IMR-90 (cell line): ENCODE results near the gene TSPYL1.

Source experiments
- CEBPB ChIP-seq: IDR thresholded peaks from 2 replicates; pipeline ENCODE4 v1.6.1; 2012; ENCODE audit warnings: low read depth, low read length, improper control_type of control experiment
- CHD1 ChIP-seq: IDR thresholded peaks from 2 replicates; pipeline ENCODE4 v1.6.1; 2012; ENCODE audit warnings: low read depth, low read length, improper control_type of control experiment
- CTCF ChIP-seq: conservative IDR thresholded peaks from 2 replicates; pipeline ENCODE4 v1.5.1; 2012; ENCODE audit warnings: mild to moderate bottlenecking, low read depth, low read length, improper control_type of control experiment
- ELK1 ChIP-seq: fragments of 150-350 bp; IDR thresholded peaks from 2 replicates; pipeline ENCODE4 v1.6.1; 2016; ENCODE audit warnings: low read depth, mild to moderate bottlenecking, low read length, moderate library complexity, borderline replicate concordance
- MAFK ChIP-seq: IDR thresholded peaks from 2 replicates; pipeline ENCODE4 v1.6.1; 2012; ENCODE audit warnings: low read depth, low read length, improper control_type of control experiment
- NFE2L2 ChIP-seq: fragments of 150-350 bp; IDR thresholded peaks from 2 replicates; pipeline ENCODE4 v1.6.1; 2016; ENCODE audit warnings: low read depth, mild to moderate bottlenecking, low read length
- POLR2A ChIP-seq: IDR thresholded peaks from 2 replicates; pipeline ENCODE4 v1.6.1; 2012; ENCODE audit warnings: mild to moderate bottlenecking, low read depth, low read length
- RAD21 ChIP-seq: IDR thresholded peaks from 2 replicates; pipeline ENCODE4 v1.6.1; 2012; ENCODE audit warnings: low read length, improper control_type of control experiment
- RCOR1 ChIP-seq: IDR thresholded peaks from 2 replicates; pipeline ENCODE4 v1.6.1; 2012; ENCODE audit warnings: mild to moderate bottlenecking, low read length, improper control_type of control experiment; ENCODE audit not compliant: insufficient replicate concordance
- USF2 ChIP-seq: fragments of 150-350 bp; IDR thresholded peaks from 2 replicates; pipeline ENCODE4 v1.6.1; 2017; ENCODE audit warnings: mild to moderate bottlenecking, antibody characterized with exemption, low read length, low read depth

GRCh38 chr6:116326996-116327395, 47.3 kb upstream of the TSPYL1 start:
- TF ChIP-seq CTCF: no peak
- no peak for TF ChIP-seq ELK1
- no peak for TF ChIP-seq RCOR1
- no peak for TF ChIP-seq POLR2A
- TF ChIP-seq RAD21: no peak
- TF ChIP-seq CEBPB: no peak
- TF ChIP-seq USF2: no peak
- TF ChIP-seq NFE2L2: no peak
- TF ChIP-seq MAFK: no peak
- no peak for TF ChIP-seq CHD1
